Gastrocnemius medialis (tissue), 4 donors: ENCODE results near the gene ZNF280A. TPM values are rescaled to one million over a fixed set of nuclear protein-coding genes. Genes with fewer than 3 reads are reported as not detected.
"Not testable (repeated sequence)": the region's sequence is repeated elsewhere in the genome, so short reads cannot be mapped to it uniquely, and the experiment has no call there.

Experiments used
- ATAC-seq, 2 donors: fragments of 150-250 bp; one replicate each; pipeline ENCODE4 v1.9.1; 2016
- DNase-seq, 2 donors: peaks; one replicate each; pipeline ENCODE4 v3.0.0-alpha.2; 2019
- H3K27ac ChIP-seq, 4 donors: fragments of 200-600 bp; sonication (generic); 1 replicate in 1 of 4; 2 replicates in 3 of 4; pipeline ENCODE4 v1.5.1; 2016 to 2018; ENCODE audit warnings: mild to moderate bottlenecking in 2 of 4, moderate library complexity in 1 of 4
- H3K27me3 ChIP-seq, 3 donors: fragments of 200-600 bp; sonication (generic) in 2 of 3; 1 replicate in 1 of 3; 2 replicates in 2 of 3; pipeline versions ENCODE4 v1.5.1 to v1.6.0; 2016 to 2019; ENCODE audit warnings: mild to moderate bottlenecking in 1 of 3, moderate library complexity in 1 of 3
- H3K36me3 ChIP-seq, 2 donors: fragments of 200-600 bp; sonication (generic) in 1 of 2; one replicate each; pipeline ENCODE4 v1.5.1; 2017 to 2018
- H3K4me1 ChIP-seq, 2 donors: fragments of 200-600 bp; sonication (generic) in 1 of 2; one replicate each; pipeline ENCODE4 v1.5.1; 2016 to 2017; ENCODE audit warnings: mild to moderate bottlenecking in 2 of 2
- H3K4me3 ChIP-seq, 4 donors: fragments of 200-600 bp; sonication (generic) in 3 of 4; 1 replicate in 1 of 4; 2 replicates in 3 of 4; pipeline ENCODE4 v1.5.1; 2016 to 2019; ENCODE audit warnings: mild to moderate bottlenecking in 2 of 4
- H3K9me3 ChIP-seq, 3 donors: fragments of 200-600 bp; sonication (generic) in 2 of 3; 1 replicate in 1 of 3; 2 replicates in 2 of 3; pipeline ENCODE4 v1.5.1; 2016 to 2019
- CTCF ChIP-seq, 5 experiments: fragments of 450-650 bp in 3 of 5; fragments of 200-600 bp in 2 of 5; sonication (generic) in 2 of 5; IDR thresholded peaks in 4 of 5; conservative IDR thresholded peaks in 1 of 5; 1 replicate in 4 of 5; 2 replicates in 1 of 5; pipeline ENCODE4 v1.5.1; 2016 to 2019; ENCODE audit warnings: antibody characterized with exemption in 5 of 5, mild to moderate bottlenecking in 3 of 5, moderate library complexity in 3 of 5
- POLR2A ChIP-seq, 2 donors: fragments of 450-650 bp; IDR thresholded peaks; one replicate each; pipeline ENCODE4 v1.6.1; 2017; ENCODE audit warnings: antibody characterized with exemption in 2 of 2, mild to moderate bottlenecking in 2 of 2, moderate library complexity in 2 of 2
- in situ Hi-C, 4 donors: fragments of 200-750 bp; cut with MboI; loops; one replicate each; pipeline versions ENCODE4 v1.15.0 to v1.8.0; 2017; ENCODE audit warnings: low sequenced_read_pairs in 4 of 4
- intact Hi-C: fragments of 100-400 bp; cut with DNase I; formaldehyde crosslinking; loops from one replicate; pipeline ENCODE4 v1.15.1; 2023; ENCODE audit warnings: low total_unique reads
- total RNA-seq, 4 donors: library from RNA; depleted of rRNA; stranded (reverse); fragments of >200 nt; gene quantifications; one replicate each; pipeline versions ENCODE4 v1.1.0 to v1.2.3, GENCODE V29; 2016

ZNF280A gene
- total RNA-seq, 4 donors from 2014 or later = not detected

GRCh38 chr22:22478470-22478869, 41.6 kb downstream of the ZNF280A start:
- intact Hi-C loops (no loop called here), in situ Hi-C loops (no loop called here)
- no peaks in the 10 kb centered on the region for H3K36me3 ChIP-seq
- no peak for DNase-seq
- TF ChIP-seq POLR2A (IDR thresholded peaks at IDR 0.05) (no peak), CTCF (IDR thresholded peaks at IDR 0.05 in 4 of 5, conservative IDR thresholded peaks at IDR 0.05 in 1 of 5) (no peak)
- no peak overlapping the region for H3K4me3 ChIP-seq
- no peak overlapping the region for H3K27ac ChIP-seq
- no peaks in the 10 kb centered on the region for H3K27me3 ChIP-seq
- H3K9me3 ChIP-seq = no peaks in the 10 kb centered on the region
- ATAC-seq = no peak
- no peaks in the 10 kb centered on the region for H3K4me1 ChIP-seq

DNA sequence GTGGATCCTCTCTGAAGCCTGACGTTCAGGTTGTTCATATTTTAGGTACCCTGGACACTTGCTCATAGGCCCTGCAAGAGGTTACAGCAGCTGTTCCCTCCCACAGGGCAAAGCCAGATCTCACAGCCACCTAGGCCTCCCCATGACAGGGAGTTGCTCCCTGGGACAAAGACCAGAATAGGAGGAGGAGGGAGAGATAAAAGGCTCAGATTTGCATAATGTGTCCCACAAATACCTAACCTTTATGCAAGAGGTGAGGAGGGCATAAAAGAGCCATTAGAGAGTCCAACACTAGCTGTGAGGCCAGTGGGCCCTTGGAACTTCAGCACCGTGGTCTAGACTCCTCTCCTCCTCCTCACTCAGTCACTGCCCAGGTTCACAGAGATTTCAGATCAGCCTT, 45.3 kb downstream of the ZNF280A start:
- Histone ChIP-seq H3K36me3 (no peaks in the 10 kb centered on the region), H3K9me3 (no peaks in the 10 kb centered on the region), H3K27me3 (no peaks in the 10 kb centered on the region), H3K4me1 (no peaks in the 10 kb centered on the region), H3K4me3 (no peak overlapping the region), H3K27ac (no peak overlapping the region)
- ATAC-seq (no peak), DNase-seq (no peak)
- in situ Hi-C loops (loop anchor here in 2 of 4 donors (25.0 kb wide), 3 partner anchors 213 to 663 kb away; partner anchors contain the start of genes RAB36 (in 1 of the 2) and RSPH14 (in 1 of the 2)), intact Hi-C loops (no loop called here)
- TF ChIP-seq POLR2A (IDR thresholded peaks at IDR 0.05) (no peak), CTCF (IDR thresholded peaks at IDR 0.05 in 4 of 5, conservative IDR thresholded peaks at IDR 0.05 in 1 of 5) (no peak)

DNA sequence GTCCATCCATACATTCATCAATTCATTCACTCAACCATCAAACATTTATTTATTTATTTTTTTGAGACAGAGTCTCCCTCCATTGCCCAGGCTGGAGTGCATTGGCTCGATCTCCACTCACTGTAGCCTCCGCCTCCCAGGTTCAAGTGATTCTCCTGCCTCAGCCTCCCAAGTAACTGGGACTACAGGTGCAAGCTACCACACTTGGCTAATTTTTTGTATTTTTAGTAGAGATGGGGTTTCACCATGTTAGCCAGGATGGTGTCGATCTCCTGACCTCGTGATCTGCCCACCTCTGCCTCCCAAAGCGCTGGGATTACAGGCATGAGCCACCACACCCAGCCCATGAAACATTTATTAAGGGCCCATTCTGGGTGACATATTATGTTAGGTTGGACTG, 49.0 kb downstream of the ZNF280A start:
- intact Hi-C loops, H3K27me3 ChIP-seq, H3K36me3 ChIP-seq, H3K4me1 ChIP-seq, ATAC-seq, H3K9me3 ChIP-seq, H3K27ac ChIP-seq, H3K4me3 ChIP-seq, DNase-seq: not testable (repeated sequence)
- in situ Hi-C loops = loop anchor here in 2 of 4 donors (25.0 kb wide), 3 partner anchors 216 to 666 kb away; partner anchors contain the start of genes RAB36 (in 1 of the 2) and RSPH14 (in 1 of the 2)

DNA sequence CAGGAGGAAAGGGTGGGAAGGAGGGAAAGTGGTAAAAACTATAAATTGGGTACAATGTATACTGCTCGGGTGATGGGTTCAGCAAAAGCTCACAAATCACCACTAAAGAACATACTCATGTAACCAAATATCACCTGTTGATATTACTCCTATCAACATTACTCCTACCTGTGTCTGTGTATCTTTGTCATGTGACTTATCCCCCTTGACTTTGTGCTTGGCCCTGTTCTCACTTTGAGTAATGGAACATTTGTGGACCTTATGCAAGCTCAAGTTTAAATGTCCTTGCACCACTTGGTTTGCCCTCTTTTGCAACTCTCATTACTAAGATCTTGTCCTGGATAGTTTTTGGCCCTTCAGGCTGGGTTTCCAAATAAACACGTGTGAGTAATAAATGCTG, 50.5 kb downstream of the ZNF280A start:
- no peaks in the 10 kb centered on the region for H3K4me1 ChIP-seq
- in situ Hi-C loops = loop anchor here in 2 of 4 donors (10.0 to 25.0 kb wide), 4 partner anchors 218 to 668 kb away; partner anchors contain the start of genes RAB36 (in 1 of the 2) and RSPH14 (in 1 of the 2)
- no peak overlapping the region for H3K27ac ChIP-seq
- intact Hi-C loops = loop anchor here (10.0 kb wide), 1 partner anchor 485 kb away; no protein-coding TSS in a partner anchor
- no peaks in the 10 kb centered on the region for H3K36me3 ChIP-seq
- peaks cover 0 to 3% (median 0%) of the 10 kb centered on the region in 3 donors for H3K27me3 ChIP-seq
- H3K4me3 ChIP-seq = no peak overlapping the region
- TF ChIP-seq POLR2A (IDR thresholded peaks at IDR 0.05) (no peak), CTCF (IDR thresholded peaks at IDR 0.05 in 4 of 5, conservative IDR thresholded peaks at IDR 0.05 in 1 of 5) (no peak)
- no peaks in the 10 kb centered on the region for H3K9me3 ChIP-seq
- ATAC-seq = no peak
- DNase-seq = no peak

- not testable (repeated sequence) for H3K27me3 ChIP-seq, H3K36me3 ChIP-seq, ATAC-seq, H3K4me3 ChIP-seq, H3K27ac ChIP-seq, DNase-seq, H3K4me1 ChIP-seq, H3K9me3 ChIP-seq
- intact Hi-C loops (loop anchor here (10.0 kb wide), 1 partner anchor 486 kb away; no protein-coding TSS in a partner anchor), in situ Hi-C loops (loop anchor here in 2 of 4 donors (10.0 to 25.0 kb wide), 4 partner anchors 218 to 668 kb away; partner anchors contain the start of genes RAB36 (in 1 of the 2) and RSPH14 (in 1 of the 2))
Measured at GRCh38 chr22:22468794-22469469, 51.1 kb downstream of the ZNF280A start.
